Ascending aorta (tissue), 2 donors: ENCODE data around the gene PGF. TPM values are rescaled to one million over a fixed set of nuclear protein-coding genes. Genes with fewer than 3 reads are reported as not detected.

Source experiments
- DNase-seq, 2 donors: peaks; one replicate each; pipeline ENCODE4 v3.0.0-alpha.2; 2019; ENCODE audit warnings: low spot score in 2 of 2
- H3K27ac ChIP-seq, 2 donors: fragments of 200-600 bp; sonication (generic); one replicate each; pipeline ENCODE4 v1.5.1; 2016 to 2017; ENCODE audit warnings: mild to moderate bottlenecking in 1 of 2
- H3K27me3 ChIP-seq: fragments of 200-600 bp; sonication (generic); one replicate; pipeline ENCODE4 v1.5.1; 2017
- H3K36me3 ChIP-seq, 2 donors: fragments of 200-600 bp; sonication (generic); one replicate each; pipeline ENCODE4 v1.5.1; 2016
- H3K4me1 ChIP-seq, 2 donors: fragments of 200-600 bp; sonication (generic); one replicate each; pipeline ENCODE4 v1.5.1; 2016 to 2017; ENCODE audit warnings: mild to moderate bottlenecking in 1 of 2
- H3K4me3 ChIP-seq, 2 donors: fragments of 200-600 bp; sonication (generic); one replicate each; pipeline ENCODE4 v1.5.1; 2016 to 2017; ENCODE audit warnings: mild to moderate bottlenecking in 1 of 2
- H3K9me3 ChIP-seq, 2 donors: fragments of 200-600 bp; sonication (generic); one replicate each; pipeline ENCODE4 v1.5.1; 2016
- CTCF ChIP-seq, 3 experiments: fragments of 200-600 bp in 2 of 3; fragments of 450-650 bp in 1 of 3; sonication (generic) in 2 of 3; IDR thresholded peaks; one replicate each; pipeline ENCODE4 v1.5.1; 2016 to 2019; ENCODE audit warnings: antibody characterized with exemption in 3 of 3, mild to moderate bottlenecking in 1 of 3, moderate library complexity in 1 of 3
- intact Hi-C: fragments of 100-400 bp; cut with DNase I; formaldehyde crosslinking; loops from one replicate; pipeline ENCODE4 v1.15.1; 2023
- total RNA-seq: library from RNA; depleted of rRNA; stranded (reverse); fragments of >200 nt; gene quantifications from one replicate; pipeline ENCODE4 v1.1.0, GENCODE V29; 2016

The PGF gene
- total RNA-seq, 1 donor from 2014 or later: 41.1 TPM

DNA sequence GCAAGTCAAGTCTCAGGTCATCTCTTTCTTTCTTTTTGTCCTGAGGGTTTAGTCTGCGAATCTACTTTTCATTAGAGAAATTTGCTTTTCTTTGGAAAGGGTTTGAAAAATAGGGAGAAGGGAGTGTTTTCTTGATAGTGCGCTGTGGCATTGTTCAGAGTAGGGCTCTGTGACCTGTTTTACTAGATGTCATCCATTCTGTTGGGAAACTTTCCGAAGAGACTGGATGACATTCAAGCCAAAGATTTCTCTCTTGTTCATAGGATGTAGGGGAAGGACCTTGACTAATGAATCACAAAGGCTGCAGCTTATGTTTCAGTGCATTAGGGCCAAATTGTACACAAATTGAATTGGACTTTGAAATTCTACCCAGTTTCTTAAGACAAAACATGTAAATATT lies 59.0 kb downstream of the PGF start:
- no peak for DNase-seq
- no peak overlapping the region for H3K27ac ChIP-seq
- H3K36me3 ChIP-seq: peaks cover 92 to 100% of the 10 kb centered on the region in 2 donors
- H3K4me3 ChIP-seq: no peak overlapping the region
- no peaks in the 10 kb centered on the region for H3K4me1 ChIP-seq
- TF ChIP-seq CTCF (IDR thresholded peaks at IDR 0.05): no peak
- no peaks in the 10 kb centered on the region for H3K9me3 ChIP-seq
- intact Hi-C loops: no loop called here
- no peaks in the 10 kb centered on the region for H3K27me3 ChIP-seq

DNA sequence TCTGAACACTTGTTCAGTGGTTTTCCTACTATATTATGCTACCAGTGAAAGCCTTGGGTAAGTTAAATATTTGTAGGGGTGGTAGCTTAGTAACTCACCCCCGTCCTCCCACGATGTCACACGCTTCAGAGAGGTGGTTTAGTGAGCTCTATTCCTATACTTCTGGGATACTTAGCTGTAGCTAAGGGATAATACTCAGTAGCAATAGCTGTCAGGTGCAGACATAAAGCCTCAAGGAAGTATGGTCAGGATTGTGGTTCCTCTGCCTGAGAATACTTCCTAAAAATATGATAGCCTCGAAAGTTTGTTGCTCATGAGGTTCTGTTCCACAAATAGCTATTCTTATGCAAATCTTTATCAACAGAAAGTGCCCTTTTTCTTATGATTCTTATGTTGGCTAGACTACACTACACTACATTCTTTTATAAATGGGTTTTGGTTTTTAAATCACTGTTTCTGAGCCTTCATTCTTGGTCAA lies 61.7 kb downstream of the PGF start:
- H3K27ac ChIP-seq: no peak overlapping the region
- H3K9me3 ChIP-seq: no peaks in the 10 kb centered on the region
- no peak overlapping the region for H3K4me3 ChIP-seq
- no peak for TF ChIP-seq CTCF (IDR thresholded peaks at IDR 0.05)
- H3K36me3 ChIP-seq: peaks cover 79 to 94% of the 10 kb centered on the region in 2 donors
- intact Hi-C loops: no loop called here
- H3K4me1 ChIP-seq: no peaks in the 10 kb centered on the region
- no peak for DNase-seq
- no peaks in the 10 kb centered on the region for H3K27me3 ChIP-seq

GRCh38 chr14:74892745-74893144 lies 62.7 kb downstream of the PGF start:
- H3K27ac ChIP-seq: no peak overlapping the region

DNA sequence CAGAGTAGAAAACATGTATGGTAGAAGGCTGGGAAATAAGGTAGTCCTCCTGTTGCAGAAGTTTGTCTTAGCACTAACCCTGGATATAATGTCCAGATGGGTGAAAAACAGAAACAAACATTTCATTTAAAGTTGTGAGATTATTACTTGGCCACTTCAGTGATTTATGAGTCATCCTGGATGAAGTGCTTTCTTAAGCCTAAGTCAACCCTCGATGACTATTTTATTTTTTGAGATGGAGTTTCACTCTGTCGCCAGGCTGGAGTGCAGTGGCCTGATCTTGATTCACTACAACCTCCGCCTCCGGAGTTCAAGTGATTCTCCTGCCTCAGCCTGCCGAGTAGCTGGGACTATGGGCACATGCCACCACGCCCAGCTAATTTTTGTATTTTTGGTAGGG lies 63.5 kb downstream of the PGF start:
- H3K27ac ChIP-seq: no peak overlapping the region
- intact Hi-C loops: no loop called here

More at GRCh38 chr14:74892745-74893144, 62.7 kb downstream of the PGF start:
- H3K36me3 ChIP-seq: peaks cover 71 to 84% of the 10 kb centered on the region in 2 donors
- no peak overlapping the region for H3K4me3 ChIP-seq
- H3K9me3 ChIP-seq: no peaks in the 10 kb centered on the region
- no peaks in the 10 kb centered on the region for H3K27me3 ChIP-seq
- intact Hi-C loops: no loop called here
- H3K4me1 ChIP-seq: peaks cover 0 to 2% of the 10 kb centered on the region in 2 donors
- TF ChIP-seq CTCF (IDR thresholded peaks at IDR 0.05): no peak
- peak in 1 of 2 donors; percentile 11 for DNase-seq

More for the DNA sequence above, 63.5 kb downstream of the PGF start:
- TF ChIP-seq CTCF (IDR thresholded peaks at IDR 0.05): no peak
- H3K4me3 ChIP-seq: no peak overlapping the region
- H3K36me3 ChIP-seq: peaks cover 65 to 78% of the 10 kb centered on the region in 2 donors
- H3K4me1 ChIP-seq: peaks cover 0 to 4% of the 10 kb centered on the region in 2 donors
- no peak for DNase-seq
- no peaks in the 10 kb centered on the region for H3K27me3 ChIP-seq
- H3K9me3 ChIP-seq: no peaks in the 10 kb centered on the region

Other genes with a start within 250 kb of the PGF start
- gene AREL1, start 242.5 kb downstream of the PGF start, total RNA-seq: 17.9 TPM
- gene FCF1, start 242.5 kb downstream of the PGF start, total RNA-seq: 10.0 TPM
- gene YLPM1, start 192.3 kb downstream of the PGF start, total RNA-seq: 27.7 TPM
- gene PROX2, start 79.5 kb downstream of the PGF start, total RNA-seq: not detected
- 59.7 TPM for gene DLST, start 73.7 kb downstream of the PGF start, total RNA-seq
- gene RPS6KL1, start 32.3 kb downstream of the PGF start, total RNA-seq: 12.1 TPM
- 27.1 TPM for gene EIF2B2, start 47.3 kb upstream of the PGF start, total RNA-seq
- gene MLH3, start 95.9 kb upstream of the PGF start, total RNA-seq: 23.9 TPM
- not detected for gene ACYP1, start 108.4 kb upstream of the PGF start, total RNA-seq
- gene ZC2HC1C, start 114.0 kb upstream of the PGF start, total RNA-seq: not detected
- gene NEK9, start 171.5 kb upstream of the PGF start, total RNA-seq: 116 TPM
- 190 TPM for gene TMED10, start 221.0 kb upstream of the PGF start, total RNA-seq